NCI-H2171 treated with DMSO at 0.1 percent for 48 hours (cell line): Measurements from ENCODE around the gene IFI30.
"Not testable (repeated sequence)": the region's sequence is repeated elsewhere in the genome, so short reads cannot be mapped to it uniquely, and the experiment has no call there.

ENCODE experiments used
- DNase-seq: peaks from one replicate; lab custom pipeline; 2025; lab: John Stamatoyannopoulos, UW

The IFI30 gene

GRCh38 chr19:18152817-18153555 lies 20.6 kb upstream of the IFI30 start, which contains the start of gene PIK3R2:
Gene PIK3R2 (plus strand): TSS chr19:18153163. CDS start chr19:18155880, 2,717 bp downstream.
- peak; percentile 98 for DNase-seq

GRCh38 chr19:18153556-18154134 lies 20.0 kb upstream of the IFI30 start:
- no peak for DNase-seq

GRCh38 chr19:18155095-18156087 lies 18.2 kb upstream of the IFI30 start:
- no peak for DNase-seq

- DNase-seq, result no peak
Observed at GRCh38 chr19:18156268-18156667, 17.3 kb upstream of the IFI30 start.

- DNase-seq, result peak; percentile 95
Observed at GRCh38 chr19:18156841-18157464, 16.7 kb upstream of the IFI30 start.

GRCh38 chr19:18157465-18158063 lies 16.0 kb upstream of the IFI30 start:
- peak; percentile 95 for DNase-seq

GRCh38 chr19:18158467-18158866 lies 15.1 kb upstream of the IFI30 start:
- DNase-seq, result peak; percentile 36

GRCh38 chr19:18159059-18159616 lies 14.5 kb upstream of the IFI30 start:
- not testable (repeated sequence) for DNase-seq

- DNase-seq, result no peak
Observed at GRCh38 chr19:18159810-18160209, 13.8 kb upstream of the IFI30 start.

GRCh38 chr19:18160493-18160970 lies 13.1 kb upstream of the IFI30 start:
- no peak for DNase-seq

- DNase-seq, result peak; percentile 62
Observed at GRCh38 chr19:18160971-18161635, 12.5 kb upstream of the IFI30 start.

GRCh38 chr19:18161636-18162002 lies 12.0 kb upstream of the IFI30 start:
- DNase-seq, result no peak

- no peak for DNase-seq
Observed at GRCh38 chr19:18164072-18164471, 9.5 kb upstream of the IFI30 start.

- no peak for DNase-seq
Observed at GRCh38 chr19:18165794-18166544, 7.6 kb upstream of the IFI30 start.

GRCh38 chr19:18167011-18167410 lies 6.6 kb upstream of the IFI30 start:
- DNase-seq, result no peak

GRCh38 chr19:18167975-18168645 lies 5.5 kb upstream of the IFI30 start:
- DNase-seq, result peak; percentile 32

- DNase-seq, result no peak
Observed at GRCh38 chr19:18168673-18169381, 4.8 kb upstream of the IFI30 start.

- DNase-seq, result no peak
Observed at GRCh38 chr19:18170714-18171255, 2.8 kb upstream of the IFI30 start.
